Astrocyte of the cerebellum (primary cell): Measurements from ENCODE around the gene SH3BP2.

Experiments used
- DNase-seq: peaks from one replicate; pipeline ENCODE4 v3.0.0-alpha.2; 2011; ENCODE audit warnings: low read depth
- H3K4me3 ChIP-seq: 2 replicates; pipeline ENCODE4 v1.5.1; 2011; ENCODE audit warnings: mild to moderate bottlenecking, low read depth, low read length, moderate library complexity
- CTCF ChIP-seq: IDR thresholded peaks from 2 replicates; pipeline ENCODE4 v1.5.1; 2012; ENCODE audit warnings: low read length, low read depth, moderate library complexity, mild to moderate bottlenecking; ENCODE audit errors: missing control alignments
- in situ Hi-C: cut with HindIII; loops from 2 replicates; pipeline ENCODE4 v1.10.0; 2017; ENCODE audit warnings: low sequenced_read_pairs

The SH3BP2 gene

GRCh38 chr4:2829933-2830451 lies 37.1 kb downstream of the SH3BP2 start:
- in situ Hi-C loops = no loop called here
- no peak for TF ChIP-seq CTCF
- H3K4me3 ChIP-seq = no peak overlapping the region
- no peak for DNase-seq

- in situ Hi-C loops = no loop called here
- H3K4me3 ChIP-seq = no peak overlapping the region
- DNase-seq = no peak
- TF ChIP-seq CTCF = no peak
These were observed 38.0 kb downstream of the SH3BP2 start for GRCh38 chr4:2830632-2831610.

GRCh38 chr4:2831611-2832308 lies 38.9 kb downstream of the SH3BP2 start:
- H3K4me3 ChIP-seq = no peak overlapping the region
- DNase-seq = no peak
- no peak for TF ChIP-seq CTCF
- in situ Hi-C loops = no loop called here

- no peak for DNase-seq
- in situ Hi-C loops = no loop called here
- TF ChIP-seq CTCF = no peak
- H3K4me3 ChIP-seq = no peak overlapping the region
These were observed 39.6 kb downstream of the SH3BP2 start for GRCh38 chr4:2832309-2832980.

- in situ Hi-C loops = no loop called here
- DNase-seq = no peak
- H3K4me3 ChIP-seq = no peak overlapping the region
- no peak for TF ChIP-seq CTCF
These were observed 40.2 kb downstream of the SH3BP2 start for GRCh38 chr4:2832981-2833670.

- no peak for DNase-seq
- H3K4me3 ChIP-seq = no peak overlapping the region
- TF ChIP-seq CTCF = no peak
- in situ Hi-C loops = no loop called here
These were observed 40.8 kb downstream of the SH3BP2 start for GRCh38 chr4:2833671-2834000.
